GM23248 (cell line): ENCODE measurements around the gene UBE2QL1. TPM values are rescaled to one million over a fixed set of nuclear protein-coding genes. Genes with fewer than 3 reads are reported as not detected.

Source experiments
- DNase-seq: peaks from one replicate; pipeline ENCODE4 v3.0.0-alpha.2; 2015
- H2AFZ ChIP-seq: fragments of 200-600 bp; sonication (generic); 2 replicates; pipeline ENCODE4 v1.6.1; 2016; ENCODE audit warnings: antibody characterized with exemption
- H3F3A ChIP-seq: fragments of 200-600 bp; sonication (generic); 2 replicates; pipeline ENCODE4 v1.6.1; 2016; ENCODE audit warnings: mild to moderate bottlenecking, antibody characterized with exemption, mixed run types; ENCODE audit not compliant: insufficient read depth
- H3K27ac ChIP-seq: fragments of 200-600 bp; sonication (generic); 2 replicates; pipeline ENCODE4 v1.5.1; 2016; ENCODE audit warnings: mild to moderate bottlenecking
- H3K27me3 ChIP-seq: fragments of 200-600 bp; sonication (generic); replicated peaks from 2 replicates; pipeline ENCODE4 v1.6.1; 2016; ENCODE audit warnings: mild to moderate bottlenecking; ENCODE audit not compliant: insufficient read depth
- H3K36me3 ChIP-seq: fragments of 200-600 bp; sonication (generic); 2 replicates; pipeline ENCODE4 v1.6.1; 2016; ENCODE audit warnings: low read depth, mild to moderate bottlenecking
- H3K4me1 ChIP-seq: fragments of 200-600 bp; sonication (generic); 2 replicates; pipeline ENCODE4 v1.6.1; 2016; ENCODE audit warnings: mild to moderate bottlenecking; ENCODE audit not compliant: insufficient read depth
- H3K4me2 ChIP-seq: fragments of 200-600 bp; sonication (generic); one replicate; pipeline ENCODE4 v1.6.1; 2016; ENCODE audit warnings: mild to moderate bottlenecking; ENCODE audit not compliant: unreplicated experiment
- H3K4me3 ChIP-seq: fragments of 200-600 bp; sonication (generic); 2 replicates; pipeline ENCODE4 v1.5.1; 2016; ENCODE audit warnings: mild to moderate bottlenecking
- H3K79me2 ChIP-seq: fragments of 200-600 bp; sonication (generic); 2 replicates; pipeline ENCODE4 v1.6.1; 2016; ENCODE audit warnings: mild to moderate bottlenecking; ENCODE audit not compliant: insufficient read depth
- H3K9ac ChIP-seq: fragments of 200-600 bp; sonication (generic); 2 replicates; pipeline ENCODE4 v1.6.1; 2016; ENCODE audit warnings: mild to moderate bottlenecking
- H3K9me2 ChIP-seq: fragments of 200-600 bp; sonication (generic); 2 replicates; pipeline ENCODE4 v1.6.1; 2016; ENCODE audit warnings: mixed run types, mild to moderate bottlenecking, moderate library complexity; ENCODE audit not compliant: insufficient read depth
- H3K9me3 ChIP-seq: fragments of 200-600 bp; sonication (generic); one replicate; pipeline ENCODE4 v1.6.1; 2017; ENCODE audit warnings: low read depth
- H4K20me1 ChIP-seq: fragments of 200-600 bp; sonication (generic); 2 replicates; pipeline ENCODE4 v1.6.0; 2016; ENCODE audit not compliant: insufficient read depth
- EZH2 ChIP-seq: fragments of 200-600 bp; sonication (generic); IDR thresholded peaks from 2 replicates; pipeline ENCODE4 v1.6.1; 2018; ENCODE audit warnings: antibody characterized with exemption, mild to moderate bottlenecking; ENCODE audit not compliant: insufficient read depth, poor library complexity, severe bottlenecking
- EZH2phosphoT487 ChIP-seq: fragments of 200-600 bp; sonication (generic); IDR thresholded peaks from 2 replicates; pipeline ENCODE4 v1.6.1; 2018; ENCODE audit warnings: antibody characterized with exemption, moderate library complexity, mild to moderate bottlenecking, low read depth; ENCODE audit not compliant: insufficient read depth
- WGBS, 2 experiments: methylation state at CpG; one replicate each; pipeline ENCODE4 v1.1.6; 2015 to 2017; ENCODE audit warnings: low lambda C conversion rate in 2 of 2, low coverage in 1 of 2; ENCODE audit errors: missing lambda C conversion rate in 2 of 2; 5-methylcytosine and 5-hydroxymethylcytosine counted together
- in situ Hi-C: fragments of 300-500 bp; cut with MboI; formaldehyde crosslinking; loops from 2 replicates; pipeline ENCODE4 v1.15.0; 2020
- polyA plus RNA-seq: library from polyadenylated mRNA; unstranded; fragments of >200 nt; fragmentation: Nextera tagmentation; extraction: Ambion mirVana; gene quantifications from 2 replicates; pipeline ENCODE4 v1.2.1, GENCODE V29; 2016
- total RNA-seq: library from RNA; depleted of rRNA; stranded (reverse); fragments of >200 nt; shearing (Covaris generic); gene quantifications from 2 replicates; pipeline ENCODE4 v1.2.3, GENCODE V29; 2014

The UBE2QL1 gene
- total and polyA plus RNA-seq, 2 experiments from 2014 or later, result not detected

DNA sequence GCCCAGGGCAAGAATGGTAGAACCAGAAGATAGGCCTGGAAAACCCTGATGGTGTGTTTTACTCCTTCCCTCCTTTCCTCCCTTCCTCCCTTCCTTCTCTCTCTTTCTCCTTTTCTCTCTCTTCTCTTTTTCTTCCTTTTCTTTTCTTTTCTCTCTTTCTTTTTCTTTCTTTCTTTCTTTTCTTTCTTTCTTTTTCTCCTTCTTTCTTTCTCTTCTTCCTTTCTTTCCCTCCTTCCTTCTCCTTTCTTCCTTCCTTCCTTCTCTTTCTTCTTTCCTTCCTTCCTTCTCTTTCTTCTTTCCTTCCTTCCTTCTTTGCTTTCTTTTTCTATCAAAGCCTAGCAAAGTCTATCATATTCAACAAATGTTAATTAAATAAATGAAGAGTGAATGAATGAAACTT lies 24.0 kb upstream of the UBE2QL1 start:
- no peaks in the 10 kb centered on the region for H4K20me1 ChIP-seq
- in situ Hi-C loops, result no loop called here
- no peaks in the 10 kb centered on the region for H3K9me3 ChIP-seq
- no peak for DNase-seq
- no peak overlapping the region for H3K4me2 ChIP-seq
- no peak for TF ChIP-seq EZH2phosphoT487
- no peak for TF ChIP-seq EZH2
- H3K27me3 ChIP-seq, result no peaks in the 10 kb centered on the region; the same call in 1 of the 2 replicates
- H3K4me3 ChIP-seq, result no peak overlapping the region
- no peaks in the 10 kb centered on the region for H3K4me1 ChIP-seq
- no peaks in the 10 kb centered on the region for H3K79me2 ChIP-seq
- H3K9me2 ChIP-seq, result no peaks in the 10 kb centered on the region
- no peaks in the 10 kb centered on the region for H3F3A ChIP-seq
- H3K9ac ChIP-seq, result no peak overlapping the region
- no peak overlapping the region for H2AFZ ChIP-seq
- H3K36me3 ChIP-seq, result no peaks in the 10 kb centered on the region
- H3K27ac ChIP-seq, result no peak overlapping the region

DNA sequence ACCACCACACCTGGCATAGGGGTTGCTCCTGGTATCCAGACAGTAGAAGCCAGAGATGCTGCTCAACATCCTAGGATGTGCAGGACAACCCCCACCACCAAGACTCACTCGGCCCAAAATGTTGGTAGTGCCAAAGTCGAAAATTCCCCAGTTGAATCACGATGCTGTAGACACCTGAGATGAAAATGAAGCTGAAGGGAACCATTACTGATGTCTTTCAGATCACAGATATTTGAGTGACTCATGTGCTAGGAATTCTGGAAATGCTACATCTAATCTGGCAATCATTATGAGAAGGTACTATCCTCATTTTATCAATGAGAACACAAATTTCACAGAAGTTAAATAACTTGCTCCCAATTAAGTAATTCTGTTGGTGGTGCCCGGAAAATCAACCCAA lies 21.0 kb upstream of the UBE2QL1 start:
- Histone ChIP-seq H2AFZ (no peak overlapping the region), H3K36me3 (no peaks in the 10 kb centered on the region), H3K4me3 (no peak overlapping the region), H3K79me2 (no peaks in the 10 kb centered on the region), H3K4me2 (no peak overlapping the region), H3K9ac (no peak overlapping the region), H3K4me1 (no peaks in the 10 kb centered on the region), H3K27me3 (peaks cover 6% of the 10 kb centered on the region), H4K20me1 (no peaks in the 10 kb centered on the region), H3K27ac (no peak overlapping the region), H3F3A (no peaks in the 10 kb centered on the region), H3K9me3 (no peaks in the 10 kb centered on the region), H3K9me2 (no peaks in the 10 kb centered on the region)
- TF ChIP-seq EZH2, result no peak
- no peak for TF ChIP-seq EZH2phosphoT487
- 33 to 45% methylated on average over 4 of the region's 4 CpGs for WGBS, 2 experiments
- in situ Hi-C loops, result no loop called here
- DNase-seq, result no peak

DNA sequence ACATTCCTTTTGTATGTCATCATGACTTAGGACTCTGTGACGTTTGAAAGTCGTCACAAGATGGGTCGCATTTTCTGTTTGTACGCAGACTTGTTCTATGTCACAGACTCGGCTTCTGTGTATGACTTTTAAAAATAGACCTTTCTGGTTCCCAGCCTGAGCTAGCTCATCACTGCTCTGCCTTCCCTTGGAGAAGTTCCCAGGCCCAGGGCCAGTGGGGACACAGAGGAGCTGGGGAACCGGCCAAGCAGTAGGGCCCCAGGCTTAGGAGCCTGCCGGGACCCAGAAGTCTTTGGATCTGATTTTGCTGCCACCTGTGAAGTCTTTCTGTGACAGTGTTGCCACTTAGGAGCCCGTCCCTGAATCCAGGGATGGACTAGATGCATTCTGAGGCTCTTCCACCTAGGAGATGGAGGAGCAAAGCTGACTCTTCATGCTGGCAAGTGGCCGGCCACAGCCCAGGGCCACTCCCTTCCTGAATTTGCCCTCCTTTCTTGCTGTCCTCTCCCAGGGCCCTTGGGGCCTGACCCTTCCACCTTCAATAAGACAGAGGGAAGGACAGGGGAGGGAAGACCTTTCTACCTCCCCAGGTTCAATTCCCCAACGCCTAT lies 18.1 kb upstream of the UBE2QL1 start:
- Histone ChIP-seq H2AFZ (no peak overlapping the region), H4K20me1 (no peaks in the 10 kb centered on the region), H3K79me2 (no peaks in the 10 kb centered on the region), H3K4me1 (no peaks in the 10 kb centered on the region), H3K9me3 (no peaks in the 10 kb centered on the region), H3K9me2 (no peaks in the 10 kb centered on the region), H3K4me3 (no peak overlapping the region), H3K4me2 (no peak overlapping the region), H3K36me3 (no peaks in the 10 kb centered on the region), H3K27me3 (peaks cover 10% of the 10 kb centered on the region), H3K27ac (no peak overlapping the region), H3K9ac (no peak overlapping the region), H3F3A (no peaks in the 10 kb centered on the region)
- TF ChIP-seq EZH2phosphoT487 (no peak), EZH2 (no peak)
- 24 to 26% methylated on average over 10 of the region's 10 CpGs for WGBS, 2 experiments
- in situ Hi-C loops, result no loop called here
- no peak for DNase-seq

DNA sequence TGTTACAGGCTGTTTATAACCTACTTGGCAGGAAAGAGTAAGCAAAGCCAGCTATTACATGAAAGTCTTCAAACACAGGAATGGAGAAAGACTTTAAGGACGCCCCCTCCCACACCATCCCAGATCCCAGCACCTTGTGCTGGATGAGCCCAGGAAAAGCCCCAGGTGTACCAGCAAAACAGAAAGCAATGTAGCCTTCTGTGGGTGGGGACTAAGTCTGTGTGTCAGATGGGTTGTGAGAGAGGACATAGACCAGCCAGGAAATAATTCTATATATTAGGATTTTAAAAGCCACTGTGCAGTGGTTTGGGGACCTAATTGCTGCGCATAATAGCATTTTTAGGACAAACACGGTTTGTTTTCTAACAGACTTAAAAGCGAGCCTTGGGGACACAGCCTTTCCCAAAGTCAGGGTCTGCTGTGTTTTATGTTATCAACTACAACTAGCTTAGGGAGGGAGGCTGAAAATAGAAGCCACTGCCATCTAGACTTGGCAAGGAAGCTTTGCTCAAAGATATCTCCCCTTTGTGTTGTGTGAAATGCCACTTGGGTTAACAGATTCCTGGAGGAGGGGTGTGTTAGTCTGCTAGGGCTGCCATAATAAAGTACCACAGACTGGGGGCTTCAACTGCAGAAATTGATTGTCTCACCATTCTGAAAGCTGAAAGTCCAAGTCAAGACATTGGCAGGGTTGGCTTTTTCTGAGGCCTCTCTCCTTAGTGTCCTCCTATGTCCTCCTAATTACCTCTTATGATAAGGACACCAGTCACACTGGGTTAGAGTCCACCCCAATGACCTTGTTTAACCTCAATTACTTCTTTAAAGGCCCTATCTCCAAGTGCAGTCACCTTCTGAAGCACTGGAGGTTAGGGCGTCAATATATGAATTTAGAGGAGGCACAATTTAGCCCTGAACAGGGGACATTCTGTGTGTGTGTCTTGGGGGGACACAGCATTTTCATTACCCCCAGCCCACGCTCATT lies 17.2 kb upstream of the UBE2QL1 start:
- H3K27me3 ChIP-seq, result peaks cover 10% of the 10 kb centered on the region
- H3K36me3 ChIP-seq, result no peaks in the 10 kb centered on the region
- no peak overlapping the region for H3K9ac ChIP-seq
- no peaks in the 10 kb centered on the region for H3K9me3 ChIP-seq
- no peak for DNase-seq
- in situ Hi-C loops, result no loop called here
- no peaks in the 10 kb centered on the region for H3K9me2 ChIP-seq
- H2AFZ ChIP-seq, result no peak overlapping the region
- WGBS, 2 experiments, result 22 to 32% methylated on average over 6 of the region's 6 CpGs
- H3K4me3 ChIP-seq, result no peak overlapping the region
- H3K79me2 ChIP-seq, result no peaks in the 10 kb centered on the region
- H3K4me1 ChIP-seq, result no peaks in the 10 kb centered on the region
- no peak overlapping the region for H3K27ac ChIP-seq
- no peaks in the 10 kb centered on the region for H4K20me1 ChIP-seq
- no peaks in the 10 kb centered on the region for H3F3A ChIP-seq
- no peak overlapping the region for H3K4me2 ChIP-seq
- no peak for TF ChIP-seq EZH2phosphoT487
